A673 (cell line): Measurements from ENCODE around the gene NNMT.

ENCODE experiments used
- EZH2 ChIP-seq: fragments of 200-600 bp; sonication (generic); IDR thresholded peaks from 2 replicates; pipeline ENCODE4 v1.6.1; 2017; ENCODE audit warnings: borderline replicate concordance, low read depth, mild to moderate bottlenecking, mixed read lengths, antibody characterized with exemption, low read length; ENCODE audit not compliant: poor library complexity, severe bottlenecking
- TF ChIP-seq, protein P1 (sequence below): fragments of 300-800, 200-600 bp; sonication (generic); conservative IDR thresholded peaks from 2 replicates; pipeline ENCODE4 v1.5.1; 2017; ENCODE audit warnings: low read depth, mild to moderate bottlenecking, antibody characterized with exemption, low read length, moderate library complexity, mixed read lengths

DNA sequence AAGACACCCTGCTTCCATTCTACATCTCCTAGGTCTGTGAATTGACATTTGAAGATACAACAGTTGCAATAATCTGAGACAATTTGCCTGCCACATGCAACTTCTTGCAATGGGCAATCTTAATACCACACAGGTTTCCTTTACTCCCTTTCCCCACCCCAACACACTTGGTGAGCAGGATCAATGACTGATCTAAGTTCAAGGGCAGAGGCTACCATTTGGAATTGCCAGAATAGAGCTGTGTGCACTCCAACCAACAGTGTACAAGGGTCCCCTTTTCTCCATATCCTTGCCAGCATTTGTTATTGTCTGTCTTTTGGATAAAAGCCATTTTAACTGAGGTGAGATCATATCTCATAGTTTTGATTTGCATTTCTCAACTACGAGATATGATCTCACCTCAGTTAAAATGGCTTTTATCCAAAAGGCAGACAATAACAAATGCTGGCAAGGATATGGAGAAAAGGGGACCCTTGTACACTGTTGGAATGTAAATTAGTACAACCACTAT is 2.9 kb upstream of the NNMT start:
- TF ChIP-seq, protein P1, sequence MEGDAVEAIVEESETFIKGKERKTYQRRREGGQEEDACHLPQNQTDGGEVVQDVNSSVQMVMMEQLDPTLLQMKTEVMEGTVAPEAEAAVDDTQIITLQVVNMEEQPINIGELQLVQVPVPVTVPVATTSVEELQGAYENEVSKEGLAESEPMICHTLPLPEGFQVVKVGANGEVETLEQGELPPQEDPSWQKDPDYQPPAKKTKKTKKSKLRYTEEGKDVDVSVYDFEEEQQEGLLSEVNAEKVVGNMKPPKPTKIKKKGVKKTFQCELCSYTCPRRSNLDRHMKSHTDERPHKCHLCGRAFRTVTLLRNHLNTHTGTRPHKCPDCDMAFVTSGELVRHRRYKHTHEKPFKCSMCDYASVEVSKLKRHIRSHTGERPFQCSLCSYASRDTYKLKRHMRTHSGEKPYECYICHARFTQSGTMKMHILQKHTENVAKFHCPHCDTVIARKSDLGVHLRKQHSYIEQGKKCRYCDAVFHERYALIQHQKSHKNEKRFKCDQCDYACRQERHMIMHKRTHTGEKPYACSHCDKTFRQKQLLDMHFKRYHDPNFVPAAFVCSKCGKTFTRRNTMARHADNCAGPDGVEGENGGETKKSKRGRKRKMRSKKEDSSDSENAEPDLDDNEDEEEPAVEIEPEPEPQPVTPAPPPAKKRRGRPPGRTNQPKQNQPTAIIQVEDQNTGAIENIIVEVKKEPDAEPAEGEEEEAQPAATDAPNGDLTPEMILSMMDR, result no peak
- TF ChIP-seq EZH2, result no peak
